Measurements from ENCODE around the gene LRP3. TPM values are rescaled to one million over a fixed set of nuclear protein-coding genes. Genes with fewer than 3 reads are reported as not detected.
"Not testable (repeated sequence)": the region's sequence is repeated elsewhere in the genome, so short reads cannot be mapped to it uniquely, and the experiment has no call there.

LRP3 gene
- total RNA-seq, 2 donors from 2014 or later: 16.3 to 22.2 TPM

GRCh38 chr19:33220735-33221134 lies 26.6 kb downstream of the LRP3 start:
- no peaks in the 10 kb centered on the region for H3K36me3 ChIP-seq
- H3K27ac ChIP-seq: no peak overlapping the region
- peaks cover 0 to 6% of the 10 kb centered on the region in 2 donors for H3K4me1 ChIP-seq
- TF ChIP-seq CTCF (IDR thresholded peaks at IDR 0.05): no peak
- peaks cover 10 to 12% of the 10 kb centered on the region in 2 donors for H3K27me3 ChIP-seq
- H3K9me3 ChIP-seq: no peaks in the 10 kb centered on the region
- H3K4me3 ChIP-seq: no peak overlapping the region
- no peak for DNase-seq (ENCODE audit: low spot score)

GRCh38 chr19:33221638-33222037 lies 27.5 kb downstream of the LRP3 start:
- DNase-seq (ENCODE audit: low spot score): no peak
- Histone ChIP-seq H3K27ac (no peak overlapping the region), H3K27me3 (peaks cover 18 to 20% of the 10 kb centered on the region in 2 donors), H3K36me3 (no peaks in the 10 kb centered on the region), H3K9me3 (no peaks in the 10 kb centered on the region), H3K4me3 (no peak overlapping the region), H3K4me1 (peaks cover 0 to 13% of the 10 kb centered on the region in 2 donors)
- TF ChIP-seq CTCF (IDR thresholded peaks at IDR 0.05): no peak

- peaks cover 0 to 17% of the 10 kb centered on the region in 2 donors for H3K4me1 ChIP-seq
- not testable (repeated sequence) for DNase-seq (ENCODE audit: low spot score); H3K36me3 ChIP-seq; H3K27ac ChIP-seq; H3K9me3 ChIP-seq; H3K4me3 ChIP-seq
- peaks cover 23 to 26% of the 10 kb centered on the region in 2 donors for H3K27me3 ChIP-seq
Observed at GRCh38 chr19:33222255-33222654, 28.1 kb downstream of the LRP3 start.

- peak overlapping the region in 1 of 2 donors; percentile 18 for H3K4me3 ChIP-seq
Observed at GRCh38 chr19:33224694-33225457, 30.7 kb downstream of the LRP3 start.

GRCh38 chr19:33225458-33225926 lies 31.4 kb downstream of the LRP3 start, which contains the start of gene SLC7A10:
TSS of gene SLC7A10 (minus strand) at chr19:33225850. CDS start at chr19:33225703, 147 bp downstream.
- H3K9me3 ChIP-seq: peaks cover 0 to 30% of the 10 kb centered on the region in 2 donors
- TF ChIP-seq CTCF (IDR thresholded peaks at IDR 0.05): no peak
- no peaks in the 10 kb centered on the region for H3K36me3 ChIP-seq
- H3K4me3 ChIP-seq: peak within 1 kb of the TSS in 1 of 2 donors; percentile 18
- no peak for DNase-seq (ENCODE audit: low spot score)
- no peak within 1 kb of the TSS for H3K27ac ChIP-seq
- peaks cover 0 to 17% of the 10 kb centered on the region in 2 donors for H3K4me1 ChIP-seq
- peaks cover 24 to 27% of the 10 kb centered on the region in 2 donors for H3K27me3 ChIP-seq

More at GRCh38 chr19:33224694-33225457, 30.7 kb downstream of the LRP3 start:
- Histone ChIP-seq H3K9me3 (peaks cover 0 to 30% of the 10 kb centered on the region in 2 donors), H3K27ac (no peak overlapping the region), H3K36me3 (no peaks in the 10 kb centered on the region), H3K27me3 (peaks cover 24 to 27% of the 10 kb centered on the region in 2 donors), H3K4me1 (peaks cover 0 to 17% of the 10 kb centered on the region in 2 donors)
- no peak for DNase-seq (ENCODE audit: low spot score)
- no peak for TF ChIP-seq CTCF (IDR thresholded peaks at IDR 0.05)

- DNase-seq (ENCODE audit: low spot score): no peak
- Histone ChIP-seq H3K9me3 (peaks cover 0 to 30% of the 10 kb centered on the region in 2 donors), H3K4me3 (peak overlapping the region in 1 of 2 donors; percentile 15), H3K27me3 (peaks cover 24 to 27% of the 10 kb centered on the region in 2 donors), H3K4me1 (peaks cover 0 to 17% of the 10 kb centered on the region in 2 donors), H3K36me3 (no peaks in the 10 kb centered on the region), H3K27ac (no peak overlapping the region)
- TF ChIP-seq CTCF (IDR thresholded peaks at IDR 0.05): no peak
Observed at GRCh38 chr19:33226550-33227241, 32.6 kb downstream of the LRP3 start.
